ENCODE results near the gene MUS81. TPM values are rescaled to one million over a fixed set of nuclear protein-coding genes. Genes with fewer than 3 reads are reported as not detected.

Gene MUS81
- total RNA-seq (10 to 100 TPM; 84.7 to 85.8 TPM), polyA plus RNA-seq (35.2 TPM)

DNA sequence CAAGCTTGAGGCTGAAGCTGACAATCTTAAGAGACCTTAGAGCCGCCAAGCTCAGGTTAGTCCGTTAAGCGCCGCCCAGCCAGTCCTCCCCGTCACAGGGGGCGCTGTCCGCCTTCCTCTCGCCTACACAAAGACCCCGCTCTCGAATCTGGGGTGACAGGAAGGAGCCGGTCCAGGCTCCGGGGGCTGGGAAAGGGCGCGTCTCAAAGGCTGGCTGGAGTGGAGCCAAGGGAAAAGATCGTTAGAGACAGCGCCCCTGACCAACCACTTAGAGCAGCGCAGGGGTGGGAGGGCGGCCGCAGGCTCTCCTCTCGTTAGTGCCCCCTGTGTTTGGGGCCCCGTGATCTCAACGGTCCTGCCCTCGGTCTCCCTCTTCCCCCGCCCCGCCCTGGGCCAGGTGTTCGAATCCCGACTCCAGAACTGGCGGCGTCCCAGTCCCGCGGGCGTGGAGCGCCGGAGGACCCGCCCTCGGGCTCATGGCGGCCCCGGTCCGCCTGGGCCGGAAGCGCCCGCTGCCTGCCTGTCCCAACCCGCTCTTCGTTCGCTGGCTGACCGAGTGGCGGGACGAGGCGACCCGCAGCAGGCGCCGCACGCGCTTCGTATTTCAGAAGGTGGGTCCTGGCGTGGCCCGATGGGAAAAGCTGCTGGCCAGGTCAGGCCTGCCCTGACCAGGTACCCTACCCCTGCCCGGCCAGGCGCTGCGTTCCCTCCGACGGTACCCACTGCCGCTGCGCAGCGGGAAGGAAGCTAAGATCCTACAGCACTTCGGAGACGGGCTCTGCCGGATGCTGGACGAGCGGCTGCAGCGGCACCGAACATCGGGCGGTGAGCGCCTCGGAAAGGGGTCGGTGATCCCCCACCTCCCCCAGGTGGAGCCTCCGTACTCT is at the start of gene MUS81:
MUS81 (plus strand) TSS at position 156 of the 887 bp plus-strand sequence; CDS start at position 477, 321 bp downstream.
- peak within 1 kb of the TSS; percentile 94 for H3K4me3 ChIP-seq (ENCODE audit: low read length)
- peaks cover 37 to 50% (median 46%) of the 10 kb centered on the region in 3 donors for H3K4me1 Mint-ChIP-seq
- DNase-seq = peak; percentile 91 to 96 (median 94)
- POLR2A ChIA-PET = interaction anchor here (0.6 to 5.4 kb wide), 23 partner anchors 9 to 1081 kb away, joined by 3 to 140 read pairs (median 4); partner anchors contain the start of genes BANF1, CCDC85B, EIF1AD and FIBP
- H3K4me1 ChIP-seq (ENCODE audit: insufficient read depth, low read length) = peaks cover 39% of the 10 kb centered on the region
- no peaks in the 10 kb centered on the region for H3K27me3 ChIP-seq (ENCODE audit: insufficient read depth, low read length, poor library complexity, severe bottlenecking)
- peak within 1 kb of the TSS; percentile 90 to 96 (median 93) for H3K4me3 Mint-ChIP-seq
- H3K36me3 Mint-ChIP-seq = peaks cover 7 to 66% (median 12%) of the 10 kb centered on the region in 3 donors
- H3K27ac Mint-ChIP-seq = peak within 1 kb of the TSS; percentile 92 to 98 (median 98)
- H3K27me3 Mint-ChIP-seq = no peaks in the 10 kb centered on the region
- CTCF ChIA-PET = interaction anchor here (0.6 to 24.5 kb wide), 34 partner anchors 10 to 725 kb away, joined by 3 to 560 read pairs (median 4); partner anchors contain the start of genes AP5B1, BANF1, CCDC85B and CTSW
- peaks cover 47% of the 10 kb centered on the region for H3K36me3 ChIP-seq (ENCODE audit: insufficient read depth, low read length)
- H3K9me3 ChIP-seq (ENCODE audit: low read length) = no peaks in the 10 kb centered on the region
- no peaks in the 10 kb centered on the region for H3K9me3 Mint-ChIP-seq
- peak within 1 kb of the TSS; percentile 93 for H3K27ac ChIP-seq (ENCODE audit: low read depth, low read length)

- CTCF ChIA-PET = interaction anchor here (1.6 kb wide), 1 partner anchor 32 kb away, joined by 6 read pairs; no protein-coding TSS in a partner anchor
- DNase-seq = no peak
- no peak overlapping the region for H3K27ac ChIP-seq (ENCODE audit: low read depth, low read length)
- Mint-ChIP-seq H3K9me3 (no peaks in the 10 kb centered on the region), H3K36me3 (peaks cover 0 to 4% (median 0%) of the 10 kb centered on the region in 3 donors), H3K27me3 (peaks cover 6 to 10% of the 10 kb centered on the region in 2 donors), H3K4me1 (peaks cover under 1 to 5% (median 4%) of the 10 kb centered on the region in 3 donors), H3K4me3 (no peak overlapping the region), H3K27ac (no peak overlapping the region)
- POLR2A ChIA-PET = no interaction called here
- H3K27me3 ChIP-seq (ENCODE audit: insufficient read depth, low read length, poor library complexity, severe bottlenecking) = peaks cover 8% of the 10 kb centered on the region
- H3K4me3 ChIP-seq (ENCODE audit: low read length) = no peak overlapping the region
- H3K36me3 ChIP-seq (ENCODE audit: insufficient read depth, low read length) = no peaks in the 10 kb centered on the region
- H3K9me3 ChIP-seq (ENCODE audit: low read length) = no peaks in the 10 kb centered on the region
- H3K4me1 ChIP-seq (ENCODE audit: insufficient read depth, low read length) = peaks cover 2% of the 10 kb centered on the region
These were observed 48.3 kb upstream of the MUS81 start for GRCh38 chr11:65811764-65812475.

- no peak for DNase-seq
- CTCF ChIA-PET = interaction anchor here (5.0 kb wide), 1 partner anchor 102 kb away, joined by 50 read pairs; the partner anchor contains the start of gene KAT5
- POLR2A ChIA-PET = no interaction called here
- H3K27ac ChIP-seq (ENCODE audit: low read depth, low read length) = no peak overlapping the region
- H3K4me3 ChIP-seq (ENCODE audit: low read length) = no peak overlapping the region
- H3K4me3 Mint-ChIP-seq = no peak overlapping the region
- no peak overlapping the region for H3K27ac Mint-ChIP-seq
- peaks cover 0 to 3% (median 0%) of the 10 kb centered on the region in 3 donors for H3K36me3 Mint-ChIP-seq
- H3K9me3 Mint-ChIP-seq = no peaks in the 10 kb centered on the region
- H3K27me3 Mint-ChIP-seq = no peaks in the 10 kb centered on the region
- H3K9me3 ChIP-seq (ENCODE audit: low read length) = no peaks in the 10 kb centered on the region
- H3K36me3 ChIP-seq (ENCODE audit: insufficient read depth, low read length) = no peaks in the 10 kb centered on the region
- H3K4me1 Mint-ChIP-seq = peaks cover 8 to 11% (median 10%) of the 10 kb centered on the region in 3 donors
- no peaks in the 10 kb centered on the region for H3K27me3 ChIP-seq (ENCODE audit: insufficient read depth, low read length, poor library complexity, severe bottlenecking)
- peaks cover 10% of the 10 kb centered on the region for H3K4me1 ChIP-seq (ENCODE audit: insufficient read depth, low read length)
These were observed 45.9 kb upstream of the MUS81 start for GRCh38 chr11:65814131-65814985.

DNA sequence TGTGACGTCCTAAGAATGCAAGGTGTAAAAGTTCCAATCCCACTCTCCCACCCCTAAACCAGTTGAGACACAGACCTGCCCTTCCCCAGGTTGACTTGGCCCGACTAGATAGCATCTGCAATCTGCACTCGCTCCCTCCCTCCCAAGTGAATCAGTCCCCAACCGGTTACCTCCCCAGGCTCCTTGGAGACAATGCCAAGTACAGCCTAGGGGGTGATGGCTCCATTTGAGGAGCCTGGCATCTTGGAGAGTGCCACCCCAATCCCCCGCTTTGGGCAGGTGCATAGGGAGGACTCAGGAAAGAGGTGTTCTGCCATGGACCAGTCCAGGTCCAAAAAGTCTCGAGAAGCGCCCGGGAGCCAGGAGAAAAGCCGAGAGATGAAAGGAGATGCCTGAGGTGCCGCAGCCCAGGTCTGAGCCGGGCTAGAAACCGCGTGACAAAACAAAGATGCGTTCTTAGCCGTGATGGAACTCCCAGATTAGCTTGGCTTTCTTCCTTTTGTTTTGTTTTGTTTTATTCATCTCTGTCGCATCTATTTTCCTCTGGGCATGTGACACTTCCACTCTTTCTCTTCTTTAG is 45.2 kb upstream of the MUS81 start:
- CTCF ChIA-PET = interaction anchor here (4.4 to 5.0 kb wide), 2 partner anchors 36 to 103 kb away, joined by 47 to 50 read pairs; partner anchors contain the start of genes AP5B1 and KAT5
- Mint-ChIP-seq H3K27ac (no peak overlapping the region), H3K36me3 (peaks cover 0 to 3% (median 0%) of the 10 kb centered on the region in 3 donors), H3K4me1 (peaks cover 8 to 11% (median 10%) of the 10 kb centered on the region in 3 donors), H3K27me3 (no peaks in the 10 kb centered on the region), H3K9me3 (no peaks in the 10 kb centered on the region), H3K4me3 (no peak overlapping the region)
- Histone ChIP-seq H3K27me3 (ENCODE audit: insufficient read depth, low read length, poor library complexity, severe bottlenecking) (no peaks in the 10 kb centered on the region), H3K4me1 (ENCODE audit: insufficient read depth, low read length) (peaks cover 10% of the 10 kb centered on the region), H3K9me3 (ENCODE audit: low read length) (no peaks in the 10 kb centered on the region), H3K27ac (ENCODE audit: low read depth, low read length) (no peak overlapping the region), H3K36me3 (ENCODE audit: insufficient read depth, low read length) (no peaks in the 10 kb centered on the region), H3K4me3 (ENCODE audit: low read length) (no peak overlapping the region)
- POLR2A ChIA-PET = no interaction called here
- no peak for DNase-seq

DNA sequence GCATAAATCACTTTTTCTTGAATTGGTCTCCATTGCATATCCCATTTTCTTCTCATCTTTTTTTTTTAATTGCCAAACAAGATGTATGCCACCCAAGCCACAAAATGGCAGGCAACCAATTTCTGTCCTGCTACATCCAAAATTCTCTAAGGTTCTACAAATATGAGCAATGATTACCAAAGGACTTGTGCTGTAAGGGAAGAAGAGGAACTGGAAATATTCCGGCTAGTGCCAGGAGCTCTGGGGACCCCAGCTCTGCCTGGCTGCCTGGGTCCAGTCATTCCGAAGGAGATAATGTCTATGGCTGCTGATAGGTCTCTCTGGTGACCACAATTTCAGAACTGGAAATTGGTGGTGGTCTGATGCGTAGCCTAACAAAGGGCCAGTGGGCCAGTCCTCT is 43.5 kb upstream of the MUS81 start:
- H3K9me3 Mint-ChIP-seq = no peaks in the 10 kb centered on the region
- peak overlapping the region in 1 of 8 donors; percentile 1 for H3K27ac Mint-ChIP-seq

GRCh38 chr11:65817312-65817834 is 42.9 kb upstream of the MUS81 start:
- ChIA-PET POLR2A (interaction anchor here (0.6 to 1.0 kb wide), 4 partner anchors 24 to 271 kb away, joined by 3 to 5 read pairs (median 4); no protein-coding TSS in a partner anchor), CTCF (interaction anchor here (0.5 to 5.0 kb wide), 22 partner anchors 9 to 692 kb away, joined by 3 to 50 read pairs (median 4); partner anchors contain the start of genes AP5B1, FIBP, KAT5 and SNX32)
- peaks cover 0 to 3% (median 0%) of the 10 kb centered on the region in 3 donors for H3K36me3 Mint-ChIP-seq
- Histone ChIP-seq H3K9me3 (ENCODE audit: low read length) (no peaks in the 10 kb centered on the region), H3K4me1 (ENCODE audit: insufficient read depth, low read length) (peaks cover 10% of the 10 kb centered on the region), H3K36me3 (ENCODE audit: insufficient read depth, low read length) (no peaks in the 10 kb centered on the region), H3K27me3 (ENCODE audit: insufficient read depth, low read length, poor library complexity, severe bottlenecking) (no peaks in the 10 kb centered on the region), H3K4me3 (ENCODE audit: low read length) (peak overlapping the region; percentile 62), H3K27ac (ENCODE audit: low read depth, low read length) (peak overlapping the region; percentile 53)
- no peak for DNase-seq
- no peaks in the 10 kb centered on the region for H3K27me3 Mint-ChIP-seq
- H3K9me3 Mint-ChIP-seq = no peaks in the 10 kb centered on the region
- peaks cover 8 to 11% (median 10%) of the 10 kb centered on the region in 3 donors for H3K4me1 Mint-ChIP-seq
- H3K27ac Mint-ChIP-seq = peak overlapping the region in 7 of 8 donors; percentile 49 to 90 (median 70)
- H3K4me3 Mint-ChIP-seq = peak overlapping the region; percentile 74 to 85 (median 81)

More for the DNA sequence above, 43.5 kb upstream of the MUS81 start:
- DNase-seq = no peak
- H3K27me3 Mint-ChIP-seq = no peaks in the 10 kb centered on the region
- H3K27ac ChIP-seq (ENCODE audit: low read depth, low read length) = no peak overlapping the region
- H3K4me3 Mint-ChIP-seq = peak overlapping the region in 5 of 7 donors; percentile 26 to 81 (median 74)
- ChIA-PET CTCF (interaction anchor here (1.0 to 5.0 kb wide), 13 partner anchors 9 to 206 kb away, joined by 3 to 50 read pairs (median 5); partner anchors contain the start of genes AP5B1, FIBP and KAT5), POLR2A (interaction anchor here (0.7 kb wide), 1 partner anchor 25 kb away, joined by 3 read pairs; no protein-coding TSS in a partner anchor)
- no peak overlapping the region for H3K4me3 ChIP-seq (ENCODE audit: low read length)
- H3K9me3 ChIP-seq (ENCODE audit: low read length) = no peaks in the 10 kb centered on the region
- peaks cover 0 to 3% (median 0%) of the 10 kb centered on the region in 3 donors for H3K36me3 Mint-ChIP-seq
- H3K4me1 Mint-ChIP-seq = peaks cover 8 to 11% (median 10%) of the 10 kb centered on the region in 3 donors
- H3K4me1 ChIP-seq (ENCODE audit: insufficient read depth, low read length) = peaks cover 10% of the 10 kb centered on the region
- no peaks in the 10 kb centered on the region for H3K36me3 ChIP-seq (ENCODE audit: insufficient read depth, low read length)
- H3K27me3 ChIP-seq (ENCODE audit: insufficient read depth, low read length, poor library complexity, severe bottlenecking) = no peaks in the 10 kb centered on the region
